Measurements from ENCODE around the gene HIVEP2.

GRCh38 chr6:142786476-142786875, 158.5 kb downstream of the HIVEP2 start:
- no peak for TF ChIP-seq CTCF (IDR thresholded peaks at IDR 0.05)
- no peak for TF ChIP-seq POLR2A (IDR thresholded peaks at IDR 0.05)

All from esophagus squamous epithelium (tissue), 4 donors.